MM.1S (cell line): ENCODE data around the gene APCDD1L.

Experiments used
- DNase-seq: peaks from one replicate; pipeline ENCODE4 v3.0.0-alpha.2; 2015
- H2AFZ ChIP-seq: fragments of 300-600 bp; sonication (generic); 2 replicates; pipeline ENCODE4 v1.6.0; 2016; ENCODE audit warnings: antibody characterized with exemption, low read length
- H3F3A ChIP-seq: fragments of 300-600 bp; sonication (generic); 2 replicates; pipeline ENCODE4 v1.6.1; 2016; ENCODE audit warnings: mild to moderate bottlenecking, antibody characterized with exemption, low read length, moderate library complexity, mixed read lengths; ENCODE audit not compliant: insufficient read depth
- H3K27ac ChIP-seq: fragments of 300-600 bp; sonication (generic); 2 replicates; pipeline ENCODE4 v1.5.1; 2016; ENCODE audit warnings: mild to moderate bottlenecking, low read length
- H3K27me3 ChIP-seq: fragments of 300-600 bp; sonication (generic); replicated peaks from 2 replicates; pipeline ENCODE4 v1.6.0; 2016; ENCODE audit warnings: low read length; ENCODE audit not compliant: insufficient read depth
- H3K36me3 ChIP-seq: fragments of 300-600 bp; sonication (generic); replicated peaks from 2 replicates; pipeline ENCODE4 v1.6.1; 2016; ENCODE audit warnings: mild to moderate bottlenecking, low read length, mixed read lengths; ENCODE audit not compliant: insufficient read depth
- H3K4me1 ChIP-seq: fragments of 300-600 bp; sonication (generic); 2 replicates; pipeline ENCODE4 v1.6.1; 2016; ENCODE audit warnings: low read length, mixed read lengths
- H3K4me2 ChIP-seq: fragments of 300-600 bp; sonication (generic); 2 replicates; pipeline ENCODE4 v1.6.0; 2016; ENCODE audit warnings: low read depth, low read length
- H3K4me3 ChIP-seq: fragments of 300-600 bp; sonication (generic); 2 replicates; pipeline ENCODE4 v1.5.1; 2016; ENCODE audit warnings: low read length, mixed read lengths
- H3K79me2 ChIP-seq: fragments of 300-600 bp; sonication (generic); 2 replicates; pipeline ENCODE4 v1.6.1; 2016; ENCODE audit warnings: mixed run types, low read length, mixed read lengths
- H3K9ac ChIP-seq: fragments of 300-600 bp; sonication (generic); 2 replicates; pipeline ENCODE4 v1.6.1; 2016; ENCODE audit warnings: low read length, mixed read lengths
- H3K9me2 ChIP-seq: fragments of 300-600 bp; sonication (generic); replicated peaks from 2 replicates; pipeline ENCODE4 v1.6.1; 2016; ENCODE audit warnings: mild to moderate bottlenecking, low read length, mixed read lengths; ENCODE audit not compliant: insufficient read depth
- H3K9me3 ChIP-seq: fragments of 300-600 bp; sonication (generic); replicated peaks from 2 replicates; pipeline ENCODE4 v1.6.1; 2016; ENCODE audit warnings: mild to moderate bottlenecking, low read length, mixed read lengths; ENCODE audit not compliant: insufficient read depth
- H4K20me1 ChIP-seq: fragments of 300-600 bp; sonication (generic); 2 replicates; pipeline ENCODE4 v1.6.1; 2016; ENCODE audit warnings: mild to moderate bottlenecking, low read length, moderate library complexity, mixed read lengths; ENCODE audit not compliant: insufficient read depth
- EZH2 ChIP-seq: fragments of 300-600 bp; sonication (generic); optimal IDR thresholded peaks from 2 replicates; pipeline ENCODE3; 2017; ENCODE audit warnings: low read depth, mild to moderate bottlenecking, antibody characterized with exemption, low read length, mixed read lengths
- EZH2phosphoT487 ChIP-seq: fragments of 300-600 bp; sonication (generic); IDR thresholded peaks from 2 replicates; pipeline ENCODE4 v1.6.1; 2018; ENCODE audit warnings: antibody characterized with exemption, low read length
- TF ChIP-seq, protein P1 (sequence below): fragments of 300-600 bp; sonication (generic); IDR thresholded peaks from 2 replicates; pipeline ENCODE4 v1.5.1; 2016; ENCODE audit warnings: antibody characterized with exemption, low read length, mixed read lengths

APCDD1L gene

DNA sequence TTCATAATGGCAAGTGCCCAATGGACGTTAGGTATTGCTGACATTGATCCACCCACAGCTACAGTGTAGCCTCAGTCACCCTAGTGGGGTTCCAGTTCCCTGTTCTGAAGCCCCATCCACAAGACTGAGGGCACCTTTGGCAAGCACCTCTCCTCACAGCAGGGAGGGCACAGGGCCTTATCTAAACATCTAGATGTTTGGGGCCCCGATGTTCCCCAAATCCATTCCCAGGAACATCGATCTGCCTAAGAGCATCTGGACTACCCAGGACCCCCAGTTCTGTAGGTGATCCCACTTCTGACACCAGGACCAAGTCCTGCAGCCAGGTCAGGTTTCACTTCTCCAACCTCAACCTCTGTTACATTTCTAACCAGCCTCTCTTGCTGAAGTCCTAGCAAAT lies 10.6 kb downstream of the APCDD1L start:
- H3K27me3 ChIP-seq = peaks cover 22% of the 10 kb centered on the region
- no peaks in the 10 kb centered on the region for H4K20me1 ChIP-seq
- H3K79me2 ChIP-seq = no peaks in the 10 kb centered on the region
- no peaks in the 10 kb centered on the region for H3K36me3 ChIP-seq
- H3K4me3 ChIP-seq = no peak overlapping the region
- DNase-seq = no peak
- H3K9me2 ChIP-seq = no peaks in the 10 kb centered on the region
- TF ChIP-seq EZH2 (no peak), EZH2phosphoT487 (no peak)
- TF ChIP-seq, protein P1, sequence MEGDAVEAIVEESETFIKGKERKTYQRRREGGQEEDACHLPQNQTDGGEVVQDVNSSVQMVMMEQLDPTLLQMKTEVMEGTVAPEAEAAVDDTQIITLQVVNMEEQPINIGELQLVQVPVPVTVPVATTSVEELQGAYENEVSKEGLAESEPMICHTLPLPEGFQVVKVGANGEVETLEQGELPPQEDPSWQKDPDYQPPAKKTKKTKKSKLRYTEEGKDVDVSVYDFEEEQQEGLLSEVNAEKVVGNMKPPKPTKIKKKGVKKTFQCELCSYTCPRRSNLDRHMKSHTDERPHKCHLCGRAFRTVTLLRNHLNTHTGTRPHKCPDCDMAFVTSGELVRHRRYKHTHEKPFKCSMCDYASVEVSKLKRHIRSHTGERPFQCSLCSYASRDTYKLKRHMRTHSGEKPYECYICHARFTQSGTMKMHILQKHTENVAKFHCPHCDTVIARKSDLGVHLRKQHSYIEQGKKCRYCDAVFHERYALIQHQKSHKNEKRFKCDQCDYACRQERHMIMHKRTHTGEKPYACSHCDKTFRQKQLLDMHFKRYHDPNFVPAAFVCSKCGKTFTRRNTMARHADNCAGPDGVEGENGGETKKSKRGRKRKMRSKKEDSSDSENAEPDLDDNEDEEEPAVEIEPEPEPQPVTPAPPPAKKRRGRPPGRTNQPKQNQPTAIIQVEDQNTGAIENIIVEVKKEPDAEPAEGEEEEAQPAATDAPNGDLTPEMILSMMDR = no peak
- H3K4me2 ChIP-seq = no peak overlapping the region
- no peaks in the 10 kb centered on the region for H3F3A ChIP-seq
- H3K4me1 ChIP-seq = no peaks in the 10 kb centered on the region
- no peak overlapping the region for H2AFZ ChIP-seq
- no peak overlapping the region for H3K27ac ChIP-seq
- H3K9ac ChIP-seq = no peak overlapping the region
- H3K9me3 ChIP-seq = 0 out of 2 replicates have a peak, but pooled peaks cover 3% of the 10 kb centered on the region

DNA sequence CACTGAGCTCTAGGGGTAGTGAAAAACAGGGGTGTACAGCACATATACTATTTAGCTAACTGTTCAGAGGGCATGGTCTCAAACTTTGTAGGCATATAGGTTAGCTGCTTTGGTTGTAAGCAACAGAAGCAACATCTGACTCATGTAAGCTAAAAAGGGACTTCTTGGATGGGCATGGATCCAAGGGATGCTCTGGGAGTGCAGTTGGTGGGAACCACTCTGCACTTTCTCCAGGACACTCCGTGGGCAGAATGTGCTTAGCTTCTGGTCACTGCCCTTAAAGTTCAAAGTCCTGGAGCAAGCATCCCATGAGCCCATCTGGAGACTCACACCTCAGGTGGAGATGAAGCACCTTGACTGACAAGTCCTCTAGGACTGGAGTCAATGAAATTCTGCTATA lies 11.5 kb downstream of the APCDD1L start:
- H3K36me3 ChIP-seq = no peaks in the 10 kb centered on the region
- no peak overlapping the region for H3K4me2 ChIP-seq
- no peaks in the 10 kb centered on the region for H3K9me2 ChIP-seq
- peaks cover 28% of the 10 kb centered on the region for H3K27me3 ChIP-seq
- no peak overlapping the region for H3K9ac ChIP-seq
- H3K27ac ChIP-seq = no peak overlapping the region
- TF ChIP-seq, protein P1 = no peak
- TF ChIP-seq EZH2 = no peak
- TF ChIP-seq EZH2phosphoT487 = no peak
- H3K4me1 ChIP-seq = no peaks in the 10 kb centered on the region
- H4K20me1 ChIP-seq = no peaks in the 10 kb centered on the region
- DNase-seq = no peak
- no peak overlapping the region for H2AFZ ChIP-seq
- no peaks in the 10 kb centered on the region for H3K79me2 ChIP-seq
- no peaks in the 10 kb centered on the region for H3F3A ChIP-seq
- H3K4me3 ChIP-seq = no peak overlapping the region
- H3K9me3 ChIP-seq = 0 out of 2 replicates have a peak, but pooled peaks cover 3% of the 10 kb centered on the region

DNA sequence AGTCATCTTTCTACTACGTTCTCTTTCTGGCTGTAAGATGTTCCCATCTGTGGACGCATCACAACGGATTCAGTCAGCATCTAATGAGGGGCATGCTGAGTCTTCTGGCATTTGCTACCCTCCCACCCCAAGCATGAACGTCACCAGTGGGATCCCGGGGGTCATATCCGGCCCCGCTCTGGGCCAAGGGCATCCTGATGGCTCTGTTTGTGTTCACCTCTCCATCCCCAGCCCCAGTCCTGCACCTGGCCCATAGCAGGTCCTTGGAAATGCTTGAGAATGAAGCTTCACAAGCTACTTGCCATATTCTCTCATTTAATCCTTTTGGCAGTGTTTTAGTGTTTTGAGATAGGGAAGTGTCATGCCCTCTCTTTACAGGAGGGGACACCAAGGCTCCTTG lies 14.9 kb downstream of the APCDD1L start:
- DNase-seq = no peak
- H3K79me2 ChIP-seq = no peaks in the 10 kb centered on the region
- no peak overlapping the region for H3K27ac ChIP-seq
- 0 out of 2 replicates have a peak, but pooled peaks cover 3% of the 10 kb centered on the region for H3K9me3 ChIP-seq
- peaks cover 32% of the 10 kb centered on the region for H3K27me3 ChIP-seq
- H3K36me3 ChIP-seq = no peaks in the 10 kb centered on the region
- H3K4me2 ChIP-seq = no peak overlapping the region
- no peak for TF ChIP-seq EZH2phosphoT487
- TF ChIP-seq, protein P1 = no peak
- no peak overlapping the region for H3K4me3 ChIP-seq
- H3K4me1 ChIP-seq = no peaks in the 10 kb centered on the region
- no peaks in the 10 kb centered on the region for H3K9me2 ChIP-seq
- no peaks in the 10 kb centered on the region for H3F3A ChIP-seq
- H3K9ac ChIP-seq = no peak overlapping the region
- H4K20me1 ChIP-seq = no peaks in the 10 kb centered on the region
- no peak overlapping the region for H2AFZ ChIP-seq
